Epithelial cell of prostate (primary cell): Measurements from ENCODE around the gene MAP4K3.

ENCODE experiments used
- DNase-seq: peaks from one replicate; pipeline ENCODE4 v3.0.0-alpha.2; 2011; ENCODE audit warnings: low read depth, low spot score
- H3K27ac ChIP-seq: fragments of 450-650 bp; 2 replicates; pipeline ENCODE4 v1.5.1; 2017; ENCODE audit warnings: mild to moderate bottlenecking

The MAP4K3 gene

DNA sequence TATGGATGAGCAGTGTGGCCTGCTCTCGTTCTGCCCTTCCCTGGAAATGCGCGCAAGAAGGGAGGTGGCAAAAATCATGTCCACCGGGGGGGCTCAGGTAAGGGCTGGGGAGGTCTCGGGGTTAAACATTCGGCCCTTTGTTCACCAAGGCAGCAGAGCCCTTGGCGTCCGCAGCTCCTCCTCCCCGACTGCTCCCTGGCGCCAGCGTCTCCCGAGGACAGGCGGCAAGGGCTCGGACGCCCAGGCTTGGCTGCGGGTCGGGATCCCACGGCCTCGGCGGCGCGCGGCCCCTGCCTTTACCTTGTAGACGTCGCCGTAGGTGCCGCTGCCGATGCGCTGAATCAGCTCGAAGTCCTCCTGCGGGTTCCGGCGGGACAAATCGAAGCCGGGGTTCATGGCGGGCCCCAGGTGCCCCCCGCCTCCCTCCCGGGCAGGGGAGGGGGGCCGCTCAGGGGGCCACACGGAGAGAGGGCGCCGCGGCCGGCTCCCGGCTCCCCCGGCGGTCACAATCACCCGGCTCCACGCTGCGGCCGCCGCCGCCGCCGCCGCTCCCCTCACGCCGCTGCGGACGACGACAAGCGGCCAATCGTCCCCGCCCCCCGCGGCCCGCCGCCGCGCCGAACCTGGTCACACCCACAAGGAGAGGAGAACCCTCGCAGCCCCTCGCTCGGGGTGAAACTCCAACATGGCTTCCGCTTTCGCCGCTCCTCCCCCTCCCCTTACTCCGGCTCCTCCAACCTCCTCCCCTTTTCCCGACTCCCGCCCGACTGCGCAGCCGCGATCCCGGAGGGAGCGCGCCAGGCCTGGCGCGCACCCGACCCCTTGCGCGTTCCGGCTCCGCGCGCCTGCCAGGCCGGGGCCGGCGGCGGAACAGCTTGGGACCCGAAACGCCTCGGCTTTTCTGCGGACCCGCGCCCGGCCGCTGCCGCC is at the start of gene MAP4K3:
Gene MAP4K3, minus strand, starts transcription at position 694 of the 930 bp plus-strand sequence. Its CDS starts 298 bp downstream, at position 396.
- peak within 1 kb of the TSS; percentile 84 for H3K27ac ChIP-seq
- peak; percentile 72 for DNase-seq

DNA sequence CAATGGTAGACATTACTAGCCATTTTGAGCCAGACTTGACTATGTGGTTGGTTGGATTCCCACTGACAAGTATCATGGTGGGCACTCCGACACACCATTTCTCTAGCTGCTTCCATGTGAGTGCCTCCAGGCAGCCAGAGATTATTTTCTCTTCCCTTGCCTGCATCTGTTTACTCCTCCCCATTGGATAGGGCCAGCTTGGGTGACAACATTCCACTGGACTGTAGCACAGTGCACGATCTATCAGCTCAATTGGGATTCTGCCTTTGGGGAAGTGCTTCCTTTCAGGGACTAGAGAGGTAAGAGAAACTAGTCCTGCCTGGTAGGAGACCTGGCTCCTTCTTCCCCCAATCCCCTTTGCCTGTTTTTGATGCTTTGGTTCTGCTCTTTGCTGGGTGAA is 49.0 kb upstream of the MAP4K3 start:
- no peak for DNase-seq
- no peak overlapping the region for H3K27ac ChIP-seq

- no peak overlapping the region for H3K27ac ChIP-seq
- no peak for DNase-seq
Measured at GRCh38 chr2:39484620-39485495, 47.8 kb upstream of the MAP4K3 start.

GRCh38 chr2:39484206-39484605 is 47.1 kb upstream of the MAP4K3 start:
- H3K27ac ChIP-seq = no peak overlapping the region
- no peak for DNase-seq

- H3K27ac ChIP-seq = no peak overlapping the region
- no peak for DNase-seq
Measured at GRCh38 chr2:39483534-39483933, 46.4 kb upstream of the MAP4K3 start.

DNA sequence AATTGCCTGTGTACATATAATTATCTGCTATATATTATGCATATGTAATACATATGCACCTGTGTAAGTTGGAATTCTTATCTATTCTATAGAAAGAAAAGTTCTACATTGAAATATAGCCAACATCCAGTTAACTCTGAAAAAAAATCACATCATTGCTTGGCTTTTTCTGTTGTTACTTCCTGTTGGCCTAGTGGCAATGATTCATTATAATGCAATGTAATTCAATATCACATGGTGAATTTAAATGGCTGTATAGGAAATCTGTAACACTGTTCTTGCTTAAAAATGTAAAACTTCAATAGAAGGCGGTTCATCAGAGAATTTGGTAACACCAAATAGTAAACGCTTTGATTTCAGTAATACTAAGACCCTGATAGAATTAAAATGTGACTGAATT is 44.5 kb upstream of the MAP4K3 start:
- DNase-seq = no peak
- H3K27ac ChIP-seq = peak overlapping the region; percentile 48

- no peak for DNase-seq
- H3K27ac ChIP-seq = no peak overlapping the region
Measured at GRCh38 chr2:39479696-39480095, 42.6 kb upstream of the MAP4K3 start.

- no peak for DNase-seq
- no peak overlapping the region for H3K27ac ChIP-seq
Measured at GRCh38 chr2:39479053-39479670, 42.1 kb upstream of the MAP4K3 start.

DNA sequence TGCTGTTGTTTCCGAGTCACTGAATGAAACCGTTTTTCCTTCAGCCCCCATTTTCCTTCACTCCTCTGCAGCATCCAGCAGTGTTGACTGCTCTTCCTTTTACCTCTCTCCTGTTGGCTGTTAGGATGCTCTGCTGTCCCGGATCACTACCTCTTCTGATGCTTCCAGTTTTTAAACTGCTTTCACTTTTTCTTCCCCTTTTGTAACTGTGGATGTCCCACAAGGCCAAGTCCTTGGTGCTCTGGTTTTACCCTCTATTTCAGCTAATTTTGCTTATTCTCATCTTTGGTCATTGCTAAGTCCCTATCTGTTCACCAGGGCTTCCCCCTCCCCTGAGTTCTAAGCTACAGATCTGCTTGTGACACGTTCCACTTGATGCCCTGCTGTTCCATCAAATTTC is 39.4 kb upstream of the MAP4K3 start:
- no peak for DNase-seq
- no peak overlapping the region for H3K27ac ChIP-seq

- no peak for DNase-seq
- no peak overlapping the region for H3K27ac ChIP-seq
Measured at GRCh38 chr2:39475006-39475405, 37.9 kb upstream of the MAP4K3 start.

DNA sequence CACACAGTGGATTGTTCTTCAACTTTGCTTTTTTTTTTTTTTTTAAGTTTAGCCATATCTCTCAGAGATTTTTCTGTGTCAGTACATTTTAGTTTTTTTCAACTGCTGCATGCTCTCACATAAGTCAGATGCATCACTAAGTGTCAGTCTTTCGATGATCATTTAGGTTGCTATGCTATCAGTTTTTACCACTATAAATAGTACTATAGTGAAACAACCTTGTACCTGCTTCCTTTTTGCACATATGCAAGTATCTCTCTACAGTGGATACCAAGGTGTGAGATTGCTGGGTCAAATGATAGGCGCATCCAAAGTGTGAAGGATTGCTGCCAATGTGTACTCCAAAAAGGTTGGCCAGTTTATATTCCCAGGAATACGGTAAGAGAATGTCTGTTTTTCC is 33.5 kb upstream of the MAP4K3 start:
- no peak for DNase-seq
- peak overlapping the region; percentile 73 for H3K27ac ChIP-seq

DNA sequence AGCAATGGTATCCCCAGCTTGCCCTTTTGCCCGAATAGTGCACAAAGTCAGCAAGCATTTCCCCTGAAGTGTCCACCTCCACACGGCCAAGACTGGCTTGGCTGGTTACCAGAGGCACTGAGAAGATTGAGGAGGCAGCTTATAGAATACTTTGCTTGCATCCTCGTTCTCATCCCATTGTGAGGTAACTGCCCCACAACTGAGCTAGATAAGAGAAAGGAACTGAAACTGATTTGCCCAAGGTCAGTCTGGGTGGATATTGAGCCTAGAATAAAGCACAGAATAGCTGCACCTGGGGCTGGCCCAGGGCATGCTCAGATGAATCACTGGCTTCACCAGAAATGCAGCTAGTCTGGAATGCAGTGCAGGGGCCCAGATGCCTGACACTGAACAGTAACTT is 32.7 kb upstream of the MAP4K3 start:
- no peak for DNase-seq
- H3K27ac ChIP-seq = peak overlapping the region; percentile 73

DNA sequence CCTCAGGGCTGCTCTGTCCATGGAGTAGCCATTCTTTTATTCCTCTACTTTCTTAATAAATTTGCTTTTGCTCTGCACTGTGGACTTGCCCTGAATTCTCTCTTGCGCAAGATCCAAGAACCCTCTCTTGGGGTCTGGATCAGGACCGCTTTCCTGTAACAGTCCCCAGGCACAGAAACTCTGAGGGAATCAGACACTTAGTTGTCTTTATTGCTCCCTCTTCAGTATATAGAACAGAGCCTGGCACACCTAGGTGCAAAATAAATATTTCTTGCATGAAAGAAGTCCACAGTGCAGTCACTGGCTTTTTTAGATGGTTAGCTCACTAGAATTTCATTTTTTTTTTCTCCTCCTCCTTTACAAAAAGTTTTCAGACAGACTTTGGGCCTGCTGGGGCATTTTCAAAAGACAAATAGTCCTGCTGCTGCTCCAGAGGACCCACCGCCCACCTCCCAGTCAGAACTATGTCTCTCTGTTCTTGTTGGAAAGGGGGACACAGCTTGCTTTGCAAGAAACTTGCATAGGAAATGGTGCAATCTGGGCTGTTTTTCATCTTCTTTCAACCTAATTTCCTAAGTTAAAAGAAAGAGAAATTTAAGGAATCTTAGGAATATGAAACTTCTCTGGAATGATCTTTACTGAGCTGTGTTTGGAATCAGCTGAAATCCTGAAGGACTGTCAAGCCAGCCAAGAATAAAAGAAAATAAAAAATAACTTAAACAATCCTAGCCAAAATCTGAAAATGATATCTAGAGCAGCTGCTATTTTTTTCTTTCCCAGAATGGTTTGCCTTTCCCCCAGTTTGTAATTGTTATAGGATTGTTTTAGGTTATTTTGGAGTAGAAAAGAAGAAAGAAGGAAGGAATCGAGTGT is 31.7 kb upstream of the MAP4K3 start:
- H3K27ac ChIP-seq = peak overlapping the region; percentile 73
- no peak for DNase-seq

DNA sequence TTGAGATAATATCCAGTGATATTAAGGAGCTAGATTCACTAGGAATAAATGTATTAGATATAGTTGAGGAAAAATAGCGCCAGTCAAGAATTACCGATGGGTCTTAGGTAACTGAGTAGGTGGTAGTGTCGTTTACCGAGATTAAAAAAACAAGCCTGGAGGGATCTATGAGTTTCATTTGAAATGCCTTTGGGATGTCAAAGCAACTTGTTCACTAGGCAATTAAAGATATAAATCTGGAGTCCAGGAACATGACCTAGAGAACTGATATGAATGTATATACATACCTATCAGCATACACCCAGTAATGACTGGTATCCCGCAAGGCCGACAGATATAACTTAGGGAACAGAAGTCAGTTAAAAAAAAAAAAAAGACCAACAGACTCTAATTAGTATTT is 29.2 kb upstream of the MAP4K3 start:
- no peak for DNase-seq
- H3K27ac ChIP-seq = no peak overlapping the region

DNA sequence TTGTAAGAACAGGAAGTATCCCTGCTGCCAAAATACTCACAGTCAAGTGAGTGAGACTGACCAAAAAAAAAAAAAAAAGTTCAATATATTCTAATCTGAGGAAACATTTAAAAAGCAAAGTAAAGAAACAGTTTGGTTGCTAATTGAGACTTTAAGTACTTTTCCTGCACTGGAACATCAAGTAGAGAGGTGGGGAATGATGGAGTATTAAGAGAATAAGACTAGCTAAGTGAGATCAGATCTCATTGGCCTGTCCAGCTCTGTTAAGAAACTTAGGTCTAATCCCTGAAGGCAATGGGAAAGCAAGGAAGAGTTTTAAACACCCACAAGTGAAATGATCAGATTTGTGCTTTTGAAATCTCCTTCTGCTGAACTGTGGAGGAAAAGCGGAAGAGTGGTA is 27.8 kb upstream of the MAP4K3 start:
- DNase-seq = no peak
- no peak overlapping the region for H3K27ac ChIP-seq

DNA sequence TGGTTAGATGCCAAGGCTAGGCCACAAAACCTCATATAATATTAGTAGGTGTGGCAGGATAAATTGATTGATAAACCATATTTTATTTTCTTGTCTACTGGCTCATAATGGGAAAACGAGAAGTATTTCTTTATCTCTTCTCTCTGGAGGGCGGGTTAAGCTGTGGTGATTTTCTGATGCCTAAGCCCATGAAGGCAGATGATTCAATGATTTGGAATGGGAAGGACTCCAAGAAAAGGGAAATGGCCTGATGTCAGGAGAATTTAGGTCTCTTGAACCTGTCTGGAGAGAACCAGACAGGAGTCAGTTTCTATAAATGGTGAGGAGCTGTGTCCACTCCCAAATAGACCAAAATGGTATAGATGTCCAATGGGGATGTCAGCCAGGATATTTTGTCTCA is 18.7 kb upstream of the MAP4K3 start:
- DNase-seq = no peak

GRCh38 chr2:39452396-39452795 is 15.3 kb upstream of the MAP4K3 start:
- DNase-seq = no peak
- no peak overlapping the region for H3K27ac ChIP-seq

More for the DNA sequence above, 18.7 kb upstream of the MAP4K3 start:
- no peak overlapping the region for H3K27ac ChIP-seq

DNA sequence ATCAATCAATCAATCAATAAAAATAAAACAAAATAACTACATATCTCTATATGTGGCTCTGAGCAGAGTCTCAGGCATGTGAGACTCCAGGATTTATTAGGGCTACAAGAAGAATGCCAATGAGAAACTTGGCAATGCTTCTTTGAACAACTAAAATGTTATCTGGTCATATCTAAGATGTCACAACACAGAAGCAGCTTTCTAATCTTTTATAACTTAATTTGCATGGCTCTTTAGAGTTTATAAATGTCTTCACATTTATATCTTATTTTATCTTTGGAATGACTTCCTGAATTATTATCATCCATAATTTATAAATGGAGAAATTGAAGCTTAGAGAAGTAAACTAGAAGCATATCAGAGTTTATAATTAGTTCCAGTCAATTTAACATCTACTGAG is 14.9 kb upstream of the MAP4K3 start:
- no peak for DNase-seq
- no peak overlapping the region for H3K27ac ChIP-seq

DNA sequence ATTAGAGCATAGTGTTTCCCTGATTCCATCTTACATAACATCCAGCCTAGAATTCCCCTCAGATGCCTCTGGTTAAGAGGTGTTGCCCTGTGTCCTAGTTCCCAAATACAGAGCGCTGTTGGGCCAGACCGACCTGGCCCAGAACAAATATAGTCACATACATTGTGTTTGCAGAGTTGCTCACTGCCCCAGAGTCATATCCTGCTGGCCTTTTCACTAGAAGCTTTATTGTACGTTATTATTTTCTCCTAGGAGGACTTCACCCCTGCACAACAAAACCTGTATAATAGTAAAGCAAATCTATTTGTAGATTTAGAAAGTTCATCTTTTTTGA is 11.1 kb upstream of the MAP4K3 start:
- DNase-seq = no peak

More for the DNA sequence above, 11.1 kb upstream of the MAP4K3 start:
- H3K27ac ChIP-seq = peak overlapping the region; percentile 51
